Liver (tissue), 3 donors: ENCODE data around the gene PYDC2.

Experiments used
- RAD21 ChIP-seq, 2 donors: IDR thresholded peaks; 2 replicates each; pipeline ENCODE4 v1.6.1; 2016; ENCODE audit warnings: antibody characterized with exemption in 2 of 2, mild to moderate bottlenecking in 2 of 2
- TF ChIP-seq, protein P1 (sequence below): fragments of 150-350 bp; IDR thresholded peaks from 2 replicates; pipeline ENCODE4 v1.5.1; 2017; ENCODE audit warnings: improper control_type of control experiment, low read depth, low read length; ENCODE audit not compliant: missing input control
- TF ChIP-seq, protein P2 (sequence below): IDR thresholded peaks from 2 replicates; pipeline ENCODE4 v1.6.1; 2016; ENCODE audit warnings: antibody characterized with exemption, mild to moderate bottlenecking
- donor health status: healthy.
- donor health status: healthy.

DNA sequence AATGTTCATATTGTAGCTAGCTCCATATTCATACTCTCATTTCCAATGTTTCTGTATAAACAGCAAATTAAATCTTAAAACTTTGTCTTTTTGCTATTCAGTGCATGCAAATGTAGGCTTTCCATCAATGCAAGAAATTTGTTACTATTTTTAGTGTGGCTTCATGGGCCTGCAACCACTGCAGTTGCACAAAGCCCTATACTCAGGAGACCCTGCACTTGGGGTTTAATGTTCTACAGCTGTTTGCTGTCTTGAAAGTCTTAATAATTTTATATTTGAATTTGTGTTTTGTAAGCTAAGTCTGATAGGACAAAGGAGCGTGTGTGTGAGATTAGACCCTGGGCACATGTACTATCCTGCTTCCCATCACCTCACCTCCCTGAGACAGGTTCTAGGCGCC, 9.6 kb downstream of the PYDC2 start:
- TF ChIP-seq RAD21 (IDR thresholded peaks at IDR 0.05) = no peak
- TF ChIP-seq, protein P1, sequence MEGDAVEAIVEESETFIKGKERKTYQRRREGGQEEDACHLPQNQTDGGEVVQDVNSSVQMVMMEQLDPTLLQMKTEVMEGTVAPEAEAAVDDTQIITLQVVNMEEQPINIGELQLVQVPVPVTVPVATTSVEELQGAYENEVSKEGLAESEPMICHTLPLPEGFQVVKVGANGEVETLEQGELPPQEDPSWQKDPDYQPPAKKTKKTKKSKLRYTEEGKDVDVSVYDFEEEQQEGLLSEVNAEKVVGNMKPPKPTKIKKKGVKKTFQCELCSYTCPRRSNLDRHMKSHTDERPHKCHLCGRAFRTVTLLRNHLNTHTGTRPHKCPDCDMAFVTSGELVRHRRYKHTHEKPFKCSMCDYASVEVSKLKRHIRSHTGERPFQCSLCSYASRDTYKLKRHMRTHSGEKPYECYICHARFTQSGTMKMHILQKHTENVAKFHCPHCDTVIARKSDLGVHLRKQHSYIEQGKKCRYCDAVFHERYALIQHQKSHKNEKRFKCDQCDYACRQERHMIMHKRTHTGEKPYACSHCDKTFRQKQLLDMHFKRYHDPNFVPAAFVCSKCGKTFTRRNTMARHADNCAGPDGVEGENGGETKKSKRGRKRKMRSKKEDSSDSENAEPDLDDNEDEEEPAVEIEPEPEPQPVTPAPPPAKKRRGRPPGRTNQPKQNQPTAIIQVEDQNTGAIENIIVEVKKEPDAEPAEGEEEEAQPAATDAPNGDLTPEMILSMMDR = no peak
- TF ChIP-seq, protein P2, sequence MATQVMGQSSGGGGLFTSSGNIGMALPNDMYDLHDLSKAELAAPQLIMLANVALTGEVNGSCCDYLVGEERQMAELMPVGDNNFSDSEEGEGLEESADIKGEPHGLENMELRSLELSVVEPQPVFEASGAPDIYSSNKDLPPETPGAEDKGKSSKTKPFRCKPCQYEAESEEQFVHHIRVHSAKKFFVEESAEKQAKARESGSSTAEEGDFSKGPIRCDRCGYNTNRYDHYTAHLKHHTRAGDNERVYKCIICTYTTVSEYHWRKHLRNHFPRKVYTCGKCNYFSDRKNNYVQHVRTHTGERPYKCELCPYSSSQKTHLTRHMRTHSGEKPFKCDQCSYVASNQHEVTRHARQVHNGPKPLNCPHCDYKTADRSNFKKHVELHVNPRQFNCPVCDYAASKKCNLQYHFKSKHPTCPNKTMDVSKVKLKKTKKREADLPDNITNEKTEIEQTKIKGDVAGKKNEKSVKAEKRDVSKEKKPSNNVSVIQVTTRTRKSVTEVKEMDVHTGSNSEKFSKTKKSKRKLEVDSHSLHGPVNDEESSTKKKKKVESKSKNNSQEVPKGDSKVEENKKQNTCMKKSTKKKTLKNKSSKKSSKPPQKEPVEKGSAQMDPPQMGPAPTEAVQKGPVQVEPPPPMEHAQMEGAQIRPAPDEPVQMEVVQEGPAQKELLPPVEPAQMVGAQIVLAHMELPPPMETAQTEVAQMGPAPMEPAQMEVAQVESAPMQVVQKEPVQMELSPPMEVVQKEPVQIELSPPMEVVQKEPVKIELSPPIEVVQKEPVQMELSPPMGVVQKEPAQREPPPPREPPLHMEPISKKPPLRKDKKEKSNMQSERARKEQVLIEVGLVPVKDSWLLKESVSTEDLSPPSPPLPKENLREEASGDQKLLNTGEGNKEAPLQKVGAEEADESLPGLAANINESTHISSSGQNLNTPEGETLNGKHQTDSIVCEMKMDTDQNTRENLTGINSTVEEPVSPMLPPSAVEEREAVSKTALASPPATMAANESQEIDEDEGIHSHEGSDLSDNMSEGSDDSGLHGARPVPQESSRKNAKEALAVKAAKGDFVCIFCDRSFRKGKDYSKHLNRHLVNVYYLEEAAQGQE = no peak
